Measurements from ENCODE around the gene CMTM7.
A peak's percentile ranks its signal among the peaks of the same experiment; 100 is the strongest.
"Not testable (repeated sequence)": the region's sequence is repeated elsewhere in the genome, so short reads cannot be mapped to it uniquely, and the experiment has no call there.

CMTM7 gene

DNA sequence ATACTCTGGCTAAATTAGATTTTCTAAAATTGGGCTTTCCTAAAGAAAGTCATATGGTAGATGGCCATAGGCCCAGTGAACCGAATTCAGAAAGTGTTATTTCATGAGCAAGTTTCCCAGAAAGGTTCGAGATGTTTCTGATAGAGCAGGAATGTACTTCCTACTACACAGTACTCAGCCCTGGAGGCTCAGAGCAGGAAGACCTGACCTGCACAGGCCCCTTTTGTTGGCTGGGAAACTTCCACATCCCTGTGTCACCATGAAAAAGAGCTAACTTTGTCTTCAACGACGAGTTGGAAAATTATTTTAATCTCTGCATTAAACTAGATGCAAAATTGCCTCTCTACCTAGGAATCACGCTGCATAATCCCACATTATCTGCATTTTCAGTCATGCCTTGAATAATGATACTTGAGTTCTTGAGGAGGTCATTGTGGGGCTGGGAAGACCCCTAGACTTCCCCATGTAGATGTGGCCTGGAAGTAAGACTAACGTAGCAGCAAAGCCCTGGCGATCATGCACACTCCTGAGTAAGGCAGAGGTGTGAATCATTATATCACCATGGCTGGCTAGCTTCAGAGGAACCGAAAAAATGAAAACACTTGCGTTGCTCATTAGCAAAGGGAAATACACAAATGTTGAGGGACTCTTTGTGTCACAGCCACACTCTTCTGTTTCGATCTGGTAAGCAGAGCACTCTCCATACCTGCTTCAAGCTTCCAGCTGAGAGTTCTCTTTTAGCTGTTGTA is 47.1 kb downstream of the CMTM7 start:
- no peak for DNase-seq (ENCODE audit: low spot score)

GRCh38 chr3:32439421-32439820 is 47.8 kb downstream of the CMTM7 start:
- DNase-seq (ENCODE audit: low spot score): not testable (repeated sequence)

DNA sequence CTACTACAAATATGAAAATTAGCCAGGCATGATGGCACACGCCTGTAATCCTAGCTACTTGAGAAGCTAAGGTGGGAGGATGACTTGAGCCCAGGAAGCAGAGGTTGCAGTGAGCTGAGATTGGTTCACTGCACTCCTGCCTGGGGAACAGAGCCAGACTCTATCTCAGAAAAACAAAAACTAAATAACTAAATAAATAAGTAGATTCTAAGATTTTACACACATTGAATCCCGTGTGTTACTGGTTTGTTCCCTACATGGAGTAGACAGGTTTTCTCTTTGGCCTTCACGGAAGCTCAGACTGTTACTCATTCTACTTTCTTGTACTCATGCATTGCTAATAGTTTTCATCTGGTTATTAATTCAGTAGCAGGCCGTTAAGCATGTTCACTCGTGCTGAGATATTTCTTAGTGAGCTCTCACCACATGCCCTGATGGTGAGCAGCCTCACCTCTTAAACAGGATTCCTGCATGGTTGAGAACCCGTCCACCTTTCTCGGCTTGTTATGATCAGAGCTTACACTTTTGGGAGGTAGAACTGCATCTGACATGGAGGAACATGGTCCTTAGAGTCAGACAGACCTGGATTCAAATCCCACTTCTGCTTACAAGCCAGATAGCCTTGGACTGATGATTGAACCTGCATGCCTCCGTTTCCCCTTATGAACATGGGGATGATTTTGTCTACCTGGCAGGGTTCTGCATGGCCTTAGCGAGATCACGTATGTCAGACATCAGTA is 49.1 kb downstream of the CMTM7 start:
- DNase-seq (ENCODE audit: low spot score): no peak

DNA sequence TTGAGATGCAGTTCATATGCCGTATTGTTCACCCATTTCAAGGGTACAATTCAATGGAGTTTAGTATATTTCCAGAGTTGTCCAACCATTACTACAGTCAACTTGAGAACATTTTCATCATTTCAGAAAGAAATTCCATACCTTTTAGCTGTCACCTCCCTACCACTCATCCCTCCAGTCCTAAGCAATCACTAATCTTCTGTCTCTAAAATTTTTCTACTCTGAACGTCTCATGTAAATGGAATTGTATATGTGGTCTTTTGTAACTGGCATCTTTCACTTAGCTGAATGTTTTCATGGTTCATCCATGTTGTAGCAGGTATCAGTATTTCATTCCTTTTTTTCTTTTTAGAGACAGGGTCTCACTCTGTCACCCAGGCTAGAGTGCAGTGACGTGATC is 51.1 kb downstream of the CMTM7 start:
- no peak for DNase-seq (ENCODE audit: low spot score)

GRCh38 chr3:32443478-32443877 is 51.8 kb downstream of the CMTM7 start:
- DNase-seq (ENCODE audit: low spot score): no peak

DNA sequence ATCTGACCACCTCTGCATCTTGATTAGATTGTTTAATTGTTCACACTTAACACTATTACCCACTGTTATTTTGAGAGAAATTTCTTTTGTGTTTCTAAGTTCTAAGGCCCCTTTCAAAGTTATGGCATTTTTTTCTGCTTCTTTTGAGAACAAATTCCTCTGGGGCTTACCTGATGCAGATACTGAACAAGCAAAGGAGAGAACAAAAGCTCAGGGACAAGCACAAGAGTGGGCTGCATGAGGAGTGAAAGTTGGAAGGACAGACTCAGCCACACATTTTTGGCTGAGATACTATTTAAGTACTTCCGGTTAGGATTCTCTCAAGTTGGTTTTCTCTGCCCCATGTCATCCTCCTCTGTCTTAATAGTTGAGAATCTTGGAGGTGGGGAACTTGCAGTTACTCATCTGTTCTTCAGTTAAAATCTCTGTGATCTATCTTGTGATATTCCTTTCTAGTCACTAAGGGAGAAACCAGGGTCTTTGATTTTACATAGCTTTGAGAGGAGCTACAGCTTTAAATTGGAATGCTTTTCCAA is 56.3 kb downstream of the CMTM7 start:
- DNase-seq (ENCODE audit: low spot score): no peak

- DNase-seq (ENCODE audit: low spot score): no peak
These were observed 57.2 kb downstream of the CMTM7 start for GRCh38 chr3:32448686-32449474.

- no peak for DNase-seq (ENCODE audit: low spot score)
These were observed 58.0 kb downstream of the CMTM7 start for GRCh38 chr3:32449691-32450090.

- DNase-seq (ENCODE audit: low spot score): no peak
These were observed 58.8 kb downstream of the CMTM7 start for GRCh38 chr3:32450426-32450825.

- no peak for DNase-seq (ENCODE audit: low spot score)
These were observed 59.5 kb downstream of the CMTM7 start for GRCh38 chr3:32450992-32451659.

DNA sequence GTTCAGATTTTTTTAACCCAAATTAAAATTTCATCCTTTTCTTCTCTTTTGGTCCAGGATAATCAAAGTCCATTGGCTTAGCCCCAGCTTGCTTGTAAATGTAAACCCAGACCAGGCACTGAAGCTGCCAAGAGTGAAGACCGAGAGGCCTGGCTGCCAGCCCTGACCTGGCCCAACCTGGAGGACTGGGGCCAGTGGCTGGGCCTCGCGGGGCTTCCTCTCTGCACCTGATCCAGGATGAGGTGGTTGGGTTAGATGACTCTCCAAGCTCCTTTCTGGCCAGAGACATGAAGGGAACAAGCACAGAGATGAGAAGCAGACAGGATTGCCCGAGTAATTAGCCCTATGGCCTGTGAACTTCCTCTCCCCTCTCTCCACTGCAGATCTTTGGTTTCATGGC is 60.4 kb downstream of the CMTM7 start:
- no peak for DNase-seq (ENCODE audit: low spot score)

DNA sequence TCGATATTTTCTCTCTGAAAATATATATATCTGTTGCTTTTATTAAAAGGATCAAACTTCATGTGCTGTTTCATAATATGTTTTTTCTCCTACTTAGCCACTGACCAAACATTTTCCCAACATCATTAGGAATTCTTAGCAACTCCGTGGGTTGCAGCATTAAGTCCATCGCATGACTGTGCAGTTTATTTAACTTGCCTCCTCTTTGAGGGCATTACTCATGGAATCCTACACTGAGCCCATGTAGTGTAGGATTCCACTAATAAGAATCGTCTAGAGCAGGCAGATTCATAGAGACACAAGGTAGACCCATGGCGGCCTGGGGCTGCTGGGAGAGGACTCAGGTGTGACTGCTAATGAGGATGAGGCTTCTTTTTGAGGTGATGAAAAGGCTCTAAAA is 61.7 kb downstream of the CMTM7 start:
- DNase-seq (ENCODE audit: low spot score): peak; percentile 80

- DNase-seq (ENCODE audit: low spot score): no peak
These were observed 62.5 kb downstream of the CMTM7 start for GRCh38 chr3:32454111-32454510.

DNA sequence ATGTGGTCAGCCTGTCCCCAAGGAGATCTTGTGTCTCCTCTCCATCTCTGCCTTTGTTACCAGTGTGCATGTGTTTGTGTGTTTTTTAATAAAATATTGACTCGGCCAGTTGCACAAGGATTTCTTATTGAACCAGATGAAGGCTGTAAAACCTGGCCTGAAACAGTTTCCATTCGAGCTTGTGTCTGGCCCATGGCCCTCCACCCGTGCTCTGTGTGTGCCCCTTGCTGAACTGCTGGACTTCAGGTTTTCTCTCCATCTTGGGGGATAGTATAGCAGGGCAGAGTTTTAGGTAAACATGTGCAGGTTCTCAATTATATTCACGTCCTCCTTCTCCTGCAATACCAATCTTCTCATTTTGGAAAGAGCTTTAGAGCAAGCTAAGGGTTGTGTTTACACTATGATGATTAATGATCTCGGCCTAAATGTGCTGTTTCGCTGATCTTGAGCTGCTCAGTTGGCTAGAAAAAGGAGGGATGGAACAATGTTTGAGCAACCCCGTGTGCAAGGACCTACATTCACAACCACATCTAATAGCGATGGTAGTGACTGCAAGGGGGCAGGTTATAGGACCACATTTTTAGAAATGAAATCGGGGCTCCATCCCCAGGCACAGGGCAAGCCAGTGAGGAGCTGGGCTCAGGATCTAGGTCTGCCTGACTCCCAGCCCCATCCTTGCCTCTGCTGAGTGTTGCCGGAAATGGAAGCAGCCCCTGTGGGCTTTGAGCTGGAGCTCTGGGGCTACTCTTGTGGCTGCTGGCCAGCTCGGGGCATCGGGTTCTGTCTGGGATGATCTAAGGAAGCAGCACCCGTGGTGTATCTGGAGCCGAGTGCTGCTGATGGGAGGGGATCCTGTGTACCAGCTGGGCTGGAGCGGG is 63.3 kb downstream of the CMTM7 start:
- no peak for DNase-seq (ENCODE audit: low spot score)

- DNase-seq (ENCODE audit: low spot score): no peak
These were observed 64.2 kb downstream of the CMTM7 start for GRCh38 chr3:32455609-32456428.

DNA sequence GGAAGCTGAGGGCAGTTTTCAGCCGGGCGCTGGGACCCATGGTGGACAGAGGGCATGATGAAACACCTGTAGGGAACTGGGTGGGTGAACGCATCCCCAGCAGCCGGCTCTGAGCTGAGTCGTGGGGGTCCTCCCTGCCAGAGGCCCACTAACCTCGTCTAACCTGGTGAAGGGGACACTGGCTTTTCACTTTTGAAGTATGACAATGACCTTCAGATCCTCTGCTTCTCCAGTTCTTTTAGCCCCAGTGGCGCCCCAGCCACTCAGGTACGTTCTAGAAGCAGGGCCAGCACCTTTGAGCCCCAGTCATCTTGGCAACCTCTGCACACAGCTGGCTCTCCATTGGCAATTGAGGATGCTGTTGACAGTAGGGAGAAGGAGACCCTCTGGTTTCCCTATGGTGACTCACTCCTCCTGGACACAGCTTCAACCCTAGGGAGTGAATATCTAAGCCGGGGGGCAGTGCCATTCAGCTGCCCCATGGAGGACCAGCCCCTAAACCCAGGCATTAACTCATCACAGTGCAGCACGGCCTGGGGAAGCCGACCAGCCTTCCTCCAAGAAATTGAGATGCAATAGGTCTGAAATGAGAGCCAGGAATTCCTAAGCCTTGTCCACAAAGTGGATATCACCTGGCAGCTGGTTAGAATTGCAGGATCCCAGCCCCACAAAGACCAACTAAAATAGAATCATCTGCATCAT is 64.9 kb downstream of the CMTM7 start:
- no peak for DNase-seq (ENCODE audit: low spot score)

DNA sequence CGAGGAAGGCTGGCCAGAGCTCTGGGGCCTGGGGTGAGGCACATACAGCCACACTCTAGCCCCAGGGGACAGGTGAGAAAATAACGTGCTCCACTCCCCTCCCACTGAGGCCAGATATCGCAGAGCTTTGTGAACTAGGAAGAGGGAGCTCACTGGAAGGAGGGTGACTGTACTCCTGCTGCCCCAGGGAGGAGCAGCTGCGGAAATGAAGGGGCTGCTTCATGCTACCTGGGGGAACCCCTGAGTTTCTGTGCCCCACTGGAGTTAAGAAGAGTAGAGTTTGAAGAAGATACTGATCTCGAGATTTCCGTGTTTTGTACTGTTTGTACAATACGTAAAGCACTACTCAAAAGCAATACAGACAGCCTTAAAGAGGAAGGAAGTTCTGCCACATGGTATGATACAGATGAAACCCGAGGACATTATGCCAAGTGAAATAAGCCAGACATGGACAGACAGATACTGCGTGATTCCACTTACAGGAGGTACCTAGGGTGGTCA is 66.4 kb downstream of the CMTM7 start:
- DNase-seq (ENCODE audit: low spot score): no peak

GRCh38 chr3:32459450-32459849 is 67.8 kb downstream of the CMTM7 start:
- DNase-seq (ENCODE audit: low spot score): no peak

- no peak for DNase-seq (ENCODE audit: low spot score)
These were observed 68.5 kb downstream of the CMTM7 start for GRCh38 chr3:32460031-32460749.
